ENCODE measurements around the gene SNED1.

Gene SNED1

GRCh38 chr2:241007111-241007510 is 8.7 kb downstream of the SNED1 start:
- no peak for DNase-seq

- DNase-seq = no peak
Measured at GRCh38 chr2:241007880-241008710, 9.7 kb downstream of the SNED1 start.

- DNase-seq = no peak
Measured at GRCh38 chr2:241008711-241009121, 10.3 kb downstream of the SNED1 start.

- no peak for DNase-seq
Measured at GRCh38 chr2:241009191-241009590, 10.8 kb downstream of the SNED1 start.

GRCh38 chr2:241009601-241010530 is 11.4 kb downstream of the SNED1 start:
- no peak for DNase-seq

GRCh38 chr2:241010531-241011295 is 12.3 kb downstream of the SNED1 start:
- DNase-seq = no peak

- no peak for DNase-seq
Measured at GRCh38 chr2:241011296-241011600, 12.8 kb downstream of the SNED1 start.

GRCh38 chr2:241011751-241012510 is 13.5 kb downstream of the SNED1 start:
- no peak for DNase-seq

- no peak for DNase-seq
Measured at GRCh38 chr2:241014224-241014623, 15.8 kb downstream of the SNED1 start.

GRCh38 chr2:241014764-241015163 is 16.3 kb downstream of the SNED1 start:
- DNase-seq = no peak

- no peak for DNase-seq
Measured at GRCh38 chr2:241015439-241015838, 17.0 kb downstream of the SNED1 start.

- DNase-seq = no peak
Measured at GRCh38 chr2:241017228-241017940, 19.0 kb downstream of the SNED1 start.

- no peak for DNase-seq
Measured at GRCh38 chr2:241018051-241018891, 19.9 kb downstream of the SNED1 start.

- no peak for DNase-seq
Measured at GRCh38 chr2:241019441-241020139, 21.2 kb downstream of the SNED1 start.

- no peak for DNase-seq
Measured at GRCh38 chr2:241020201-241020600, 21.8 kb downstream of the SNED1 start.

- DNase-seq = no peak
Measured at GRCh38 chr2:241020629-241021190, 22.3 kb downstream of the SNED1 start.

GRCh38 chr2:241025639-241026038 is 27.2 kb downstream of the SNED1 start:
- no peak for DNase-seq

GRCh38 chr2:241029599-241030332 is 31.3 kb downstream of the SNED1 start:
- DNase-seq = no peak

- DNase-seq = no peak
Measured at GRCh38 chr2:241030333-241030680, 31.9 kb downstream of the SNED1 start.
